HG03520 (cell line): ENCODE measurements around the gene DIPK1A.
"Not testable (repeated sequence)": the region's sequence is repeated elsewhere in the genome, so short reads cannot be mapped to it uniquely, and the experiment has no call there.

ENCODE experiments used
- ATAC-seq: cut with Tn5 transposase; IDR thresholded peaks from one replicate; pipeline ENCODE4 v1.9.1; 2021; ENCODE audit warnings: mild to moderate bottlenecking, moderate library complexity; ENCODE audit not compliant: unreplicated experiment

Gene DIPK1A

GRCh38 chr1:92980732-92981647 is 19.7 kb upstream of the DIPK1A start:
- ATAC-seq = no peak

- ATAC-seq = peak; percentile 67
Observed at GRCh38 chr1:92975551-92976232, 14.4 kb upstream of the DIPK1A start.

DNA sequence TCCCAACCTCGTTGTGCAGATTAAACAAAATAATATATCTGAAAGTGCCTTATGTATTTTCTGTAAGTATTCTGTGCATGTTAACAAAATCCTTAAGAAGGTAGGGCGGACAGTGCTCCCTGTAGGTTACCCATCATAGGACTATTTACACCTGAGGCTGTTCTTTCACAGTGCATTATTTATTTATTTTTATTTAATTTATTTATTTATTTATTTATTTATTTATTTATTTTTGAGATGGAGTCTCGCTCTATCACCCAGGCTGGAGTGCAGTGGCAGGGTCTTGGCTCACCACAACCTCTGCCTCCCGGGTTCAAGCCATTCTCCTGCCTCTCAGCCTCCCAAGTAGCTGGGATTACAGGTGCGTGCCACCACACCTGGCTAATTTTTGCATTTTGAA is 12.8 kb upstream of the DIPK1A start:
- ATAC-seq = not testable (repeated sequence)

- no peak for ATAC-seq
Observed at GRCh38 chr1:92973203-92973897, 12.1 kb upstream of the DIPK1A start.

- no peak for ATAC-seq
Observed at GRCh38 chr1:92972409-92973129, 11.3 kb upstream of the DIPK1A start.

DNA sequence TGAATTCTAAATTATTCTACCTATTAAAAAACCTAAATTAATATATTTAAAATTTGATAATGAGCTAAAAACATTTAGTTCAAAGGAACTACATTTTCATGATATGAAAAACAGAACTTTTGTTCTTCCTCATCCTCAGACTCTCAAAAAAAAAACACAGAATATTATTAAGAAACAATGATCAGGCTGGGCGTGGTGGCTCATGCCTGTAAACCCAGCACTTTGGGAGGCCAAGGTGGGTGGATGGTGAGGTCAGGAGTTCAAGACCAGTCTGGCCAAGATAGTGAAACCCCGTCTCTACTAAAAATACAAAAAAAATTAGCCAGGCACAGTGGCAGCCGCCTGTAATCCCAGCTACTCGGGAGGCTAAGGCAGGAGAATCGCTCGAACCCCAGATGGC is 10.7 kb upstream of the DIPK1A start:
- ATAC-seq = not testable (repeated sequence)

DNA sequence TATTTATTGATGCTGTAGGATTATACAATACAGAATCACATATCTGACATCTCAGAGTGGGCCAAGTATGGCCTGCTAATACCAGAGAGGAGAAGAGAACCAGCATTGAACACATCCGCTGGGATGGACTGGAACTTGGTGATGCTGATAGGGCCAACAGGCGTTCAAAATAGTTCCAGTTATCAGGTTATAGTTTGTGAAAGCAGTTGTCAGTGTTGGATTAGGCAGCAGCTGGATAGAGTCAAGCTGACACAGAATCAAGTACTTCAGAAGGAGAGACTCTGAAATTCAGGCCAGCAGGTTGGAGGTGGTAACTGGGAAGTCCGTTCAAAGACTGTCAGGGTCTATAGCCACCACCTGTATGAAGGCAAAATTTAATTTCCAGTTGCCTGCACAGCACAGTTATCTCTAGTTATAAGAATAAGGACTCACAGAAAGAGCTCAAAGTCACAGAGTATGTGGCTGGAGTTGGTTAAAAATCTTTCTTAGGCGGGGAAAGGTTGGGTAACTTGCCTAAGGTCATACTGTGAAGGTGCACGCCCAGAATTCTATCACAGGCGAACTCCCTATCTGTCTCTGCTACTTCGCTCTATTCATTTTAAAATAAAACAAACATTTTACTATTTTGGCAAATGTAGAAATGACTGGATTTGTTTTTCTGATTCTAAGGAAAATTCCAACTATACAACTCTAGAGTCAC is 9.9 kb upstream of the DIPK1A start:
- ATAC-seq = no peak

DNA sequence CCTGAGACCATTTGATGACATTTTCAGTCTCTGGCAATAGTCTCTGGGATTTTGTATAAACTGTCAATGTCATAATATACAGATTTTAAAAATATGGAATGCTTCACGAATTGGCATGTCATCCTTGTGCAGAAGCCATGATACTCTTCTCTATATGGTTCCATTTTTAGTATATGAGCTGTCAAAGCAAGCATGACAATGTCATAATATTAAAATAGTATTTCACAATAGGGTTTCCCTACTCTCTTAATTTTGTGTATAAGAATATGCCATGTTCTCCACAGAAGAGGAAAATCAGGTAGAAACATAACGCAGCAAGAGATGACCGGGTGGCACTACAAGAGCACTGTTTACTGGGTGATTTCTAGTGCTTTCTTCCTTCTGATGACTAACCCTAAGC is 8.3 kb upstream of the DIPK1A start:
- no peak for ATAC-seq

DNA sequence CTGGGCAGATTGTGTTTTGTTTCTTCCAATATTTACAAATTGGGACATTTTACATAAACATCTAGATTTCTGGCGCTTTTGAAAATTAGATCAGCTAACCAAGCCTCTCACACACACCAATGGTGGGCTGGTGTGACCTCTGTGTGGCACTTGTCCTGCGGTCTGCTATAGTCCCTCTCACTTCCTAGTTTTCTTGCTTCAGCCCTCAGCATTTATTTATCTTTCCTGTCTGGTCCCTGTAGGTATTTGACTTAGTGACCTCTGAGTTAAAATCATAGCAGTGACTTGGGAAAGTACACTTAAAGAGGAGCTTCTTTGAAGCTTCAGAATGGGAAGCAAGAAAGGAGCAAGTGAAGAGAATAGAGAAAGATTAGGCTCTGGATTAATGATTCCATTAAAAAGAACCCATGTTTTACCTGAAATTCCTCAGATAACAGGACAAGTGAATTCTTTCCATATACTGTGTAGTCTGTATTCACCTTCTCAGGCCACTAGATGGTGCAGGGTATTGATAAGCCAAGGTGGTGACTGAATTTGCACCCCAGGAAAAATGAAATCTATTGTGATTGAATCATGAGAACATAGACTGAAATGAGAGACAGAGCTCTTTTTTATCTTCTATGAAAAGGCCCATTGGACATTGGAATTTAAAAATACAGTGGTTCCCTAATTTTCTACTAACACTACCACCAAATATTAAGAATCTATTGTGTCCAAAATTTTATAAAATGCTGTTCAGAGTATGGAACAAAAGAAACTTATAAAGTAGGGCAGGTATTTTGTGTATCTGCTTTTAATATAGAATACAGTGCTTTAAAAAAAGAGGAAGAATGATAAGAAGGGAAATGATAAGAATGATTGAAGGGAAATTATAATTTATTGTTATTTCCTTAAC is 7.1 kb upstream of the DIPK1A start:
- no peak for ATAC-seq

DNA sequence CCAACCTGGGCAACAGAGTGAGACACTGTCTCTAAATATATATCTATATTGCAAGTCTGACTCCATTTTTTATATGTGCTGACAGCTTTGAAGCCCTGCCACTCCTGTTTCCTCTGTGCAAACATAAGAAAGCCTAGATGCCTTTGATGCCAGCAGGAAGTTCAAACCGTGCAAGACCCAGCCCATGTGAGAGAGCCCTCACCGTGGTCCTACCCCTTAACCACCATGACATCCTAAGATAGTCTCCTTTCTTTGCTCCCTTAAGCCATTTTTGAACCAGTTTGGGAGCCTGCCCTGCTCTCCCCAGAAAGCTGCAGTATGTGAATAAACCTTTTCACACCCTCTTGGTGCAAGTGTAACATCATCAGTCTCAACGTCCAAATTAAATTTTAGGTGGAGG is 3.7 kb upstream of the DIPK1A start:
- no peak for ATAC-seq

GRCh38 chr1:92964316-92964715 is 3.1 kb upstream of the DIPK1A start:
- no peak for ATAC-seq

- peak; percentile 56 for ATAC-seq
Observed at GRCh38 chr1:92961896-92962752, 862 bp upstream of the DIPK1A start.

DNA sequence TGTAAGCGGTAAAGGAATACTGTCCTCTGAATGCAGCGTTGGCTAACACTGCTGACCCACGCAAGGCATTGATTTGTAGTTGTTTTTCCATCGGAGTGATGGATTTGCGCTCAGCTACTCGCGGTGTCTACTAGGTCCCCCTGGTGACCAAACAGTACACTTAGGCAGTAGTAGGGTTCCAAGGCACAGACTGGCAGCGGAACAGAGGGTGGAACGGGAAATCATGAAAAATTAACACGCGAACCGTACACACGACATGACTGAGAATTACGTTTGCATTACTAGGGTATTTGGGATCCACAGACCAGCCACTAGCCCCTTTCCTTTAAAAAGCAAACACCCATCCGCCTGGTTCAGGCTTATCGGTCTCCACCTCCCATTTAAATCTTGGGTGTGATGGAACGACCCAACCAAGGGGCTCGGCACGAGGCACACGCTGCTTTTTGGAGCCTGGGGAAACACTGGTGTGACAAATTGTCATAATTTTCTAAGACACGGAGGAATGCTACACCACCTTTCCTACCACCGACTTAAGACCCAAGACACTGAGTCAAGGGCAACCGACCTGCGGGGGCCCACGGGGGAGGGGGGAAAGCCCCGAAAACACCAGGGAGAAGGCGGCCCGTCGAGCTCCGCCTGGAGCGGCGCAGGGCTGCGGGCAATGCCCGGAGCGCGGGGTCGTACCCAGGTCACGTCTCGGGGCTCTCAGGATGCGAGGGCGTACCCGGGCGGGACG is 699 bp downstream of the DIPK1A start:
- ATAC-seq = peak; percentile 33

DNA sequence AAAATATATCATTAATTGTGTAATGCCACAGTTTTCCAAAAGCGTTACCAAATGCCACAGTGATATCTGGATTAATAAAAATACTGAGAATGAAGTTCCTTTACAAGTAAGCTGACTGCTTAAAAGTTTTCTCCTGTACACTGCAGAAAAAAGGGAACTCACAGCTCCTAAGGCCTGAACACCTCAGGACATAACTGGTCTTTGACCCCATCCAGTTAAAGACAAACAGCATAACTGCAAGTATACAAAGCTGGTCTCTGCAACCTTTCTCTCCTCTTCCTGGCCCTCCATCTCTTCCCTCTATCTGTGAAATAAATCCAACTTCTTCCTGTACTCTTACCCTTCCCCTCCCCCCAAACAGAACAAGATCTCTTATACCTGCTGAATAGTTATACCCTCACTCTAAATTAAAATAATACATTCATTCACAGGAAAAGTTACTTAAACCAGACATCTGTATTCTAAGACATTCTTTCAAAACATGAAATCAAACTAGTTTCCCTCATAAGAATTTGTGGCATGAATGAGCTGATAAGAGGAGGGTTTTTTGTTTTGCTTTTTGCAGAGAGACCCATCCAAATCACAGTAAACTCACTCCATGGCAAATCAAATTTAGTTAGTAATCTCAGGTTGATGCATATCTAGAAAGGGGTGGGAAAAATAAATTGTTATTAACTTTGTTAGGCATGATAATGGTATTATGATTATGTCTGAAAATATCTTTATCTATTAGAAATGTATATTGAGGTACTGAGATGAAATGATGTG is 2.9 kb downstream of the DIPK1A start:
- no peak for ATAC-seq

DNA sequence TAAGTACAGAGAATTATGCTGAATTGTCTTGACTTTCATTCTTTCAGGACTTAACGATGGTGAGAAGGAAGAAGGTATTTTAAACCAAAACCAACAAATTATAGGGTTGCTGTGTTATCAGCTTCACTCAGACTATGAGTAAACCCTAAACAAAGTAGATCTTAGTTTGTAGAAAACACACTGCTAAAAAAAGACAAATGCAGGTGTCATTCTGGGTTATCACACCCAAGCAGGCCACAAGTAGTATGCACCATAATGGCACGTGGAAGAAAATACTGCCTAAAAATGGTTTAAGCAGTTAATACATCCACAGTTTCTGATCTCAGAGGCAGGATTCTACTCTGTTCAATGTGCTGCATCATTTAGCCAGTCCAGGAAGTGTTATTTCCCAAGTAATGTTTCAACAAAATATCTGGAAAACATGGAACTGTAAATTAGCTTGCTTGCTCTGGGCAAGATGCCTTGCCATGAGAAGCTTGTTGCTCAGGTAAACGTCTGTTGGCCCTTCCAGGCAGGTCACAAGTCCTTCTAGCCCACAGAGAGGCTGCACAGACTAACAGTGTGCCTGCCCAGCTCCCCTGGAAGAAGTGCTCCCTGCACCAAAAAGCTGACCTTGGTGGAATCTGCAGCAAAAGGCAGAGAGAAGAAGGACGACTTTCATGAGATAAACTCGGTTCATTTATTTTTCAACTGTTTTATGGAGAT is 4.1 kb downstream of the DIPK1A start:
- ATAC-seq = no peak

DNA sequence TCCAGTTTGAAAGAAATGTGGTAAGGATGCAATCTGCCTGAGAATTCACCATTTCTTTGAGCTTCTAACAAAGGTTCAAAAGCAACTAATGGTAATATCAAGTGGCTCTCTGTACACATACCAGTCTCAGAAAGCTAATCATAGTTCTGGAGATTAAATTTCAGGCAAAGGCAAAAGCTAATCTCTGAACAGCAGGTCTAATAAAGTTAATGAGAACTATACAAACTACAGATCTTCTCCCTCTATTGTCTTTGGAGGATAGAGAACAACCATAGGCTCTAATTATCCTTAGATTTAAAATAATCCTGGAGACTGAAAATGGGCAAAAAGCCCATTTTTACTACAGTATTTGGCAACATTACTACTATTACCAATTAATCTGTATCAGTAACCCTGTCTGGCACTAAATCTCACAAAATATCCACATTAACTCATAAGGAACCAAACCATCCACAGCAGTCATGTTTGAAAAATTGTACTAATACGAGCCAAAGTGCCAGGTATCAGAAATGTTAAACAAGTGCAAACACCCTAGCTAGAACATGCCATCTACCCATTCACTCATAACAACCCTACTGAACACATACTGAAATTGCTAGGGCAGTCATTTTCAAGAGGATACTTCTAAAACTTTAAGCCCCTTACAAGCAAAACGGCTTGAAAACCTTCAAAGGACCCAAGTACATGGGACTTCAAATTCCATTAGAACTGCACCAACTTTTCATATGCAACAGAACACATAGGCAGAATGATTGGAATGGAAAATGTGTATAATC is 4.8 kb downstream of the DIPK1A start:
- ATAC-seq = no peak
